Activated naive CD8-positive, alpha-beta T cell treated with anti-CD3 and anti-CD28 coated beads, Interleukin-2, amount 10 ng/mL, durations not matched to agents 7 days and 5 days (primary cell): ENCODE results near the gene BIVM. TPM values are rescaled to one million over a fixed set of nuclear protein-coding genes. Genes with fewer than 3 reads are reported as not detected.

Source experiments
- ATAC-seq: fragments of 150-1000 bp; cut with Tn5 transposase; one replicate; pipeline ENCODE4 v1.10.0; 2021; ENCODE audit warnings: low read depth, moderate library complexity
- POLR2A ChIA-PET: fragments of 350-600 bp; sonication (Branson Sonifier 250); formaldehyde crosslinking; loops from one replicate; lab custom pipeline; 2021; ENCODE audit warnings: antibody characterized with exemption; lab: Charles Lee
- DNase-seq: peaks from one replicate; pipeline ENCODE4 v3.0.0; 2021
- H3K27ac Mint-ChIP-seq: one replicate; pipeline ENCODE4 v1.8.0; 2022; ENCODE audit warnings: mild to moderate bottlenecking, mixed read lengths
- H3K27me3 Mint-ChIP-seq: one replicate; pipeline ENCODE4 v1.8.0; 2022; ENCODE audit warnings: mild to moderate bottlenecking, moderate library complexity, mixed read lengths
- H3K36me3 Mint-ChIP-seq: one replicate; pipeline ENCODE4 v1.8.0; 2021; ENCODE audit warnings: mild to moderate bottlenecking, mixed read lengths
- H3K4me1 Mint-ChIP-seq: one replicate; pipeline ENCODE4 v1.8.0; 2021; ENCODE audit warnings: mixed read lengths
- H3K4me3 Mint-ChIP-seq: one replicate; pipeline ENCODE4 v1.8.0; 2022; ENCODE audit warnings: mild to moderate bottlenecking, moderate library complexity, mixed read lengths
- H3K9me3 Mint-ChIP-seq: one replicate; pipeline ENCODE4 v1.8.0; 2021; ENCODE audit warnings: mixed read lengths
- total RNA-seq, 2 experiments: library from RNA; stranded (reverse); gene quantifications; one replicate each; pipeline ENCODE4 v1.2.3, GENCODE V29; 2021

BIVM gene
- total RNA-seq, 2 experiments from 2014 or later: 19.8 to 26.2 TPM

DNA sequence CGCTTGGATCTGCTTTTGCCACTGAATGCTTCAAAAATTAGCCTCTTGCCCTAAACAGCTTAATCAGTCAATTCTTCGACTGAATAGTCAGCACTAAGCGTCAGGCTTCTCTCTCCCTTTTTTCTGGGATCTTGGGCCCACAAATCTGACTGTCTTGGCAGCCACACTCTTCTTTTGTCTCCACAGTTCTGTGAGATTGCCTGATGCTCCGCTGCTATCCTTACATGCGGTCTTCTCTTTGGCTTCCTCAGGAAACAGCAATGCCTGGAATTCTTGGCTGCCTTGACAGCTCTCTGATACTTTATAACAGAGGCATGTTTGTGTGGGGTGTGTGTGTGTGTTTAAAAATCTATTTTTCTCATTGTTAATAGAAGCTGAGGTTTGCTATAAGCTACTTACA is 79.6 kb downstream of the BIVM start:
- no peak for ATAC-seq
- Mint-ChIP-seq H3K27me3 (no peaks in the 10 kb centered on the region), H3K4me1 (peaks cover under 1% of the 10 kb centered on the region), H3K36me3 (peaks cover 21% of the 10 kb centered on the region), H3K27ac (no peak overlapping the region), H3K4me3 (no peak overlapping the region), H3K9me3 (no peaks in the 10 kb centered on the region)
- POLR2A ChIA-PET: no interaction called here
- no peak for DNase-seq

GRCh38 chr13:102879793-102880499 is 81.0 kb downstream of the BIVM start:
- DNase-seq (no peak), ATAC-seq (no peak)
- no peak overlapping the region for H3K27ac Mint-ChIP-seq
- H3K4me1 Mint-ChIP-seq: peaks cover 1% of the 10 kb centered on the region
- no peaks in the 10 kb centered on the region for H3K9me3 Mint-ChIP-seq
- H3K36me3 Mint-ChIP-seq: peaks cover 24% of the 10 kb centered on the region
- H3K4me3 Mint-ChIP-seq: no peak overlapping the region
- H3K27me3 Mint-ChIP-seq: no peaks in the 10 kb centered on the region
- POLR2A ChIA-PET: no interaction called here

DNA sequence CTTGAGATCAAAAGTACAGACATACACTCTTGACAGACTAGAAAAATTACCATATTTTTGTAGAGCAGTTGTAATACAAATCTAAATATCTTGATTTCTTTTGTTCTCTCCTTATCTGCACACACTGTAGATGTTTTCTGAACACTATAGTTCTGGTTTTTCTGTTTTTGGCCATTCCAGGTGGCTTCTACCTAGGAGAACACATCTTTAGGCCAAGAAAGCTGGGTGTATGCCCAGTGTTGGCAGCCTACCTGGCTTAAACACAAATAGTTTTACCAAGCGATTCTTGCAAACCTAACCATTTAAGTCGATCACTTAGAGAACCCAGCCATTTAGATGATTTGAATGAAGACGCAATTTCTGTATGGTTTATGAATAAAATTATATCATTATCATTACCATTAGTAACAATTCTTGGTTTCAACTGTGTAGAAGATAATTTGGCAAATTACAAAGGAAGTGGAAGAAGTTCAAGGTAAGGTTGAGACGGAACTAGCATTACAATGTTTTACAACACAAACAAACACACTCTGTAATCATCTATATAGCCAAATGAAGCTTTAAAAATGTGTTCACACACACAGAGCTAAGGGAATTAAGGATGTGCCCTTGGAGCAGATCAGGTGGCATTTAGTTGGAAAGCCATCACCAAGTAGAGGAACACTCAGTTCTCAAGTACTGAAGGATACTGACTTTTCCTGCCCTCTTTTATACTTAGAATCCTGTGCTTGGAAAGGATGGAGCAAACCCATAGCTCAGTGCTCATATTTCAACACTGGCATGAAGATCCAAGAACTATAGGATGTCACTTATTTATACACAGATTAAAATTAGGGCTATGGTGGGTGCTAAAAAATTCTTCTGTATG is 83.1 kb downstream of the BIVM start:
- Mint-ChIP-seq H3K36me3 (peaks cover 11% of the 10 kb centered on the region), H3K4me3 (no peak overlapping the region), H3K4me1 (peaks cover 1% of the 10 kb centered on the region), H3K27me3 (no peaks in the 10 kb centered on the region), H3K9me3 (no peaks in the 10 kb centered on the region), H3K27ac (no peak overlapping the region)
- ATAC-seq (no peak), DNase-seq (no peak)
- POLR2A ChIA-PET: no interaction called here

Other genes starting within 250 kb of the BIVM start
- gene TPP2, start 202.1 kb upstream of the BIVM start, total RNA-seq: 10 to 100 TPM; 78.0 to 87.1 TPM
- not detected for gene METTL21C, start 104.1 kb upstream of the BIVM start, total RNA-seq
- gene TEX30, start 25.3 kb upstream of the BIVM start, total RNA-seq: 10 to 100 TPM; 22.2 to 23.0 TPM
- 1 to 10 TPM; 8.2 to 8.8 TPM for gene POGLUT2, start 143 bp upstream of the BIVM start, total RNA-seq
- 100 to 1,000 TPM; 102 to 111 TPM for gene ERCC5, start 46.9 kb downstream of the BIVM start, total RNA-seq